Neural crest cell (in vitro differentiated cells): ENCODE measurements around the gene TACC2. TPM values are rescaled to one million over a fixed set of nuclear protein-coding genes. Genes with fewer than 3 reads are reported as not detected.

Experiments used
- DNase-seq: peaks from one replicate; pipeline ENCODE4 v3.0.0; 2021; ENCODE audit warnings: low read depth, mixed read lengths, low spot score
- H3K27ac Mint-ChIP-seq: one replicate; pipeline ENCODE4 v1.8.0; 2021; ENCODE audit warnings: mild to moderate bottlenecking, mixed read lengths; ENCODE audit not compliant: unreplicated experiment
- H3K27me3 Mint-ChIP-seq: 2 replicates; pipeline ENCODE4 v1.8.0; 2021; ENCODE audit warnings: low read depth, mild to moderate bottlenecking, mixed read lengths
- H3K36me3 Mint-ChIP-seq: 2 replicates; pipeline ENCODE4 v1.8.0; 2021; ENCODE audit warnings: low read depth, mild to moderate bottlenecking, mixed read lengths
- H3K4me1 Mint-ChIP-seq: 2 replicates; pipeline ENCODE4 v1.8.0; 2021; ENCODE audit warnings: mixed read lengths
- H3K4me3 Mint-ChIP-seq: one replicate; pipeline ENCODE4 v1.8.0; 2021; ENCODE audit warnings: mild to moderate bottlenecking, mixed read lengths
- H3K9me3 Mint-ChIP-seq: 2 replicates; pipeline ENCODE4 v1.8.0; 2021; ENCODE audit warnings: mixed read lengths
- CTCF ChIP-seq: fragments of 200-600 bp; sonication (generic); conservative IDR thresholded peaks from 2 replicates; pipeline ENCODE4 v1.5.0; 2021; ENCODE audit warnings: antibody characterized with exemption, mild to moderate bottlenecking
- total RNA-seq: library from RNA; stranded (reverse); gene quantifications from 2 replicates; pipeline ENCODE4 v1.2.1, GENCODE V29; 2021

TACC2 gene
- total RNA-seq, 1 donor from 2014 or later = 48.2 TPM

- no peak for TF ChIP-seq CTCF
- Mint-ChIP-seq H3K9me3 (no peaks in the 10 kb centered on the region), H3K27me3 (no peaks in the 10 kb centered on the region), H3K4me3 (no peak overlapping the region), H3K27ac (no peak overlapping the region), H3K4me1 (no peaks in the 10 kb centered on the region), H3K36me3 (peaks cover 2% of the 10 kb centered on the region)
- no peak for DNase-seq
Observed at GRCh38 chr10:122220736-122221135, 231.8 kb downstream of the TACC2 start.

GRCh38 chr10:122221958-122222357, 233.0 kb downstream of the TACC2 start:
- no peak overlapping the region for H3K4me3 Mint-ChIP-seq
- H3K36me3 Mint-ChIP-seq = peaks cover 2% of the 10 kb centered on the region
- H3K27ac Mint-ChIP-seq = no peak overlapping the region
- H3K4me1 Mint-ChIP-seq = no peaks in the 10 kb centered on the region
- TF ChIP-seq CTCF = no peak
- DNase-seq = no peak
- H3K9me3 Mint-ChIP-seq = no peaks in the 10 kb centered on the region
- no peaks in the 10 kb centered on the region for H3K27me3 Mint-ChIP-seq

GRCh38 chr10:122222638-122223037, 233.7 kb downstream of the TACC2 start:
- no peaks in the 10 kb centered on the region for H3K9me3 Mint-ChIP-seq
- no peak overlapping the region for H3K27ac Mint-ChIP-seq
- DNase-seq = no peak
- no peak for TF ChIP-seq CTCF
- H3K27me3 Mint-ChIP-seq = no peaks in the 10 kb centered on the region
- peaks cover 2% of the 10 kb centered on the region for H3K36me3 Mint-ChIP-seq
- no peak overlapping the region for H3K4me3 Mint-ChIP-seq
- no peaks in the 10 kb centered on the region for H3K4me1 Mint-ChIP-seq

- Mint-ChIP-seq H3K4me3 (no peak overlapping the region), H3K27ac (no peak overlapping the region), H3K27me3 (no peaks in the 10 kb centered on the region), H3K4me1 (peaks cover 1% of the 10 kb centered on the region), H3K9me3 (no peaks in the 10 kb centered on the region), H3K36me3 (peaks cover 2% of the 10 kb centered on the region)
- no peak for DNase-seq
- no peak for TF ChIP-seq CTCF
Observed at GRCh38 chr10:122224159-122224558, 235.2 kb downstream of the TACC2 start.

- H3K4me1 Mint-ChIP-seq = peaks cover 4% of the 10 kb centered on the region
- TF ChIP-seq CTCF = no peak
- H3K27me3 Mint-ChIP-seq = no peaks in the 10 kb centered on the region
- DNase-seq = no peak
- peaks cover 9% of the 10 kb centered on the region for H3K36me3 Mint-ChIP-seq
- no peak overlapping the region for H3K4me3 Mint-ChIP-seq
- no peak overlapping the region for H3K27ac Mint-ChIP-seq
- H3K9me3 Mint-ChIP-seq = no peaks in the 10 kb centered on the region
Observed at GRCh38 chr10:122225330-122225729, 236.4 kb downstream of the TACC2 start.

- Mint-ChIP-seq H3K27ac (no peak overlapping the region), H3K9me3 (no peaks in the 10 kb centered on the region), H3K4me1 (peaks cover 4% of the 10 kb centered on the region), H3K27me3 (no peaks in the 10 kb centered on the region), H3K36me3 (peaks cover 9% of the 10 kb centered on the region), H3K4me3 (no peak overlapping the region)
- no peak for TF ChIP-seq CTCF
- no peak for DNase-seq
Observed at GRCh38 chr10:122227754-122228153, 238.8 kb downstream of the TACC2 start.
